GM13976 (cell line): ENCODE results near the gene ZDHHC9.
A peak's percentile ranks its signal among the peaks of the same experiment; 100 is the strongest.

Source experiments
- DNase-seq: peaks from one replicate; pipeline ENCODE4 v3.0.0; 2012; ENCODE audit warnings: low spot score
- in situ Hi-C: fragments of 300-500 bp; cut with MboI; formaldehyde crosslinking; loops from one replicate; pipeline ENCODE4 v1.12.0; 2022; ENCODE audit warnings: low sequenced_read_pairs, mixed read lengths, inconsistent platforms; ENCODE audit not compliant: unreplicated experiment
- TF ChIP-seq, protein P1 (sequence below): IDR thresholded peaks from 2 replicates; pipeline ENCODE4 v1.5.1; 2012; ENCODE audit warnings: borderline replicate concordance, mild to moderate bottlenecking; ENCODE audit not compliant: insufficient read depth; ENCODE audit errors: extremely low read depth, missing control alignments, control extremely low read depth

The ZDHHC9 gene

DNA sequence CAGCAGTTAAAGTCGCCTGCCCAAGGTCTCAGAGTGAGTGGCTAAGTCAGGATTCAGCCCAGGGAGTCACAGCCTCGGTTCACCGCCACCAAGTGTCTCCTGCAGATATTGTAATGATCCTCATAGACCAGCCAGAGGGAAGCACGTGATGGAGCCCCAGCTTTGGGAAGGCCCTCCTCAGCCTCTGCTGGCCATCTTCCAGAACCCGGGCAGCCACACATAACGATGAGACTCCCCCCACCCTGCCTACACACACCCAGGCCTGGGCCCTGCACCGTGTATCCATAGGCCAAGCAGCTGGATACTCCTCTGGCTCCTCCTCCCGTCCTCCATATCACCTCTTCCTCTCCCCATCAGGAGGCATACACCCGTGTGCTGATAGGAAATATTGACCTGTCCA, 83.5 kb downstream of the ZDHHC9 start:
- TF ChIP-seq, protein P1, sequence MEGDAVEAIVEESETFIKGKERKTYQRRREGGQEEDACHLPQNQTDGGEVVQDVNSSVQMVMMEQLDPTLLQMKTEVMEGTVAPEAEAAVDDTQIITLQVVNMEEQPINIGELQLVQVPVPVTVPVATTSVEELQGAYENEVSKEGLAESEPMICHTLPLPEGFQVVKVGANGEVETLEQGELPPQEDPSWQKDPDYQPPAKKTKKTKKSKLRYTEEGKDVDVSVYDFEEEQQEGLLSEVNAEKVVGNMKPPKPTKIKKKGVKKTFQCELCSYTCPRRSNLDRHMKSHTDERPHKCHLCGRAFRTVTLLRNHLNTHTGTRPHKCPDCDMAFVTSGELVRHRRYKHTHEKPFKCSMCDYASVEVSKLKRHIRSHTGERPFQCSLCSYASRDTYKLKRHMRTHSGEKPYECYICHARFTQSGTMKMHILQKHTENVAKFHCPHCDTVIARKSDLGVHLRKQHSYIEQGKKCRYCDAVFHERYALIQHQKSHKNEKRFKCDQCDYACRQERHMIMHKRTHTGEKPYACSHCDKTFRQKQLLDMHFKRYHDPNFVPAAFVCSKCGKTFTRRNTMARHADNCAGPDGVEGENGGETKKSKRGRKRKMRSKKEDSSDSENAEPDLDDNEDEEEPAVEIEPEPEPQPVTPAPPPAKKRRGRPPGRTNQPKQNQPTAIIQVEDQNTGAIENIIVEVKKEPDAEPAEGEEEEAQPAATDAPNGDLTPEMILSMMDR: no peak
- in situ Hi-C loops: no loop called here
- DNase-seq: no peak

DNA sequence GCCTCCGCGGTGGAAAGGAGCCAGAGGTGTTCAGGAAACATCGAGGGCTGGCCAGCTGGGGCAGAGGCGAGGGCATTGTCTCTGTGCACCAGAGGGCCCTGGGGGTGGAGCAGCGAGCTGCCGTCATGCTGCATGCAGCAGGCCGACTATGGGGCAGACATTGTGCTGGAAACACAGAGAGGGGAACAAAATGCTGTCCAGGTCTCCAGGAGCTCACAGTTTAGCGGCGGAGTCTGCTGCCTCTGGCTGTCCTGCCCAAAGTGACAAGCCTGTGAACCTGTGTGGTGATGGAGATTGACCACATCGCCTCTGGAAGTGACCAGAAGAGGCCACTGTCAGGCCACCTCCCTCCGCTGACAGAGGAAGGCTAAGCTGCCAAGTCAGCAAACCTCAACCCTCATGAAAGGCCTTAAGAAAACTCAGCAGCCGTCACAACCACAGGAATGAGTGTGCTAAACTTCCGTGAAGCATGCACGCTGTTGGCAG, 84.1 kb downstream of the ZDHHC9 start:
- DNase-seq: no peak
- in situ Hi-C loops: no loop called here
- TF ChIP-seq, protein P1: no peak

- TF ChIP-seq, protein P1: peak; percentile 32
- DNase-seq: peak; percentile 60
- in situ Hi-C loops: no loop called here
Measured at GRCh38 chrX:129755779-129756650, 87.7 kb downstream of the ZDHHC9 start.

DNA sequence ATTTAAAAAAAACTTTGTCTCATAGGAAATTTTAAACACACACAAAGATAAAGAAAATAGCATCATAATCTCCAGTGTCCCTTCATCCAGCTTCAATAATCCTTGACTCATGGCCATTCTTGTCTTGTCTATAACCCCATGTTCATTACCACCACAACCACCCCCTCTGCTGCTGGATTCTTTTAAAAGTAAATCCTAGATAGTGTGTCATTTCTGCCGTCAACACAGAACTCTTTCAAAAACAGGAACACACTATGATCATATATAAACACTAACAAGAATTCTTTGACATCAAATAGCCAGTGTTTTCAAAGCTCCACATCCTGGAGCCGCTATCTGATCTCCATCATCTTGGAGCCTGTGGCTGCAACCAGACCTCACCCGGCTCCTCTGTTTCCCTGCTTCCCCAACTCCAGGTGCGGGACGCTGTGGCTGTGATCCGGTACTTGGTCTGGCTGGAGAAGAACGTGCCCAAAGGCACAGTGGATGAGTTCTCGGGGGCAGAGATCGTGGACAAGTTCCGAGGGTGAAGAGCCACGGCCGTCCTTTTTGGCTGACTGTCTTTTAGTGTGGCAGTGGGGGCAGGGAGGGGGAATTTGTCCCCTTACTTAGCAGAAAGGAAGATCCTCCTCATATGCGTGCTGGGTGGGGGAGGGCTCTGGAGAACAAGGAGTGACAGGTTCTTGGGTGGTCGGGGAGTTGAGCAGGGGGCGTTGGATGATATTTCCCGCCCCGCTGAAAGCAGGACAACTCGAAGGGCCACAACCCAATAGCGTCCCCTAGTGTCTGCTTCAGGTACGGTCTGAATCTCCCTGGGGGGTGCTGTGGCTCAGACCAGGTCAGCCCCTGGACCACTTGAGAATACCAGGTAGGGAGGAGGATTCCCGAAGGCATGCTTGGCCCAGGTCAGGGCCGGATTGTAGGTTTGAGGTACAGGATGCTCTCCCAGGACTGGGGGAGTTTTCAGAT, 89.3 kb downstream of the ZDHHC9 start:
- no peak for DNase-seq
- in situ Hi-C loops: no loop called here
- TF ChIP-seq, protein P1: peak; percentile 26
